GM12875 (cell line): Measurements from ENCODE around the gene GNB3.
A peak's percentile ranks its signal among the peaks of the same experiment; 100 is the strongest.
"Not testable (repeated sequence)": the region's sequence is repeated elsewhere in the genome, so short reads cannot be mapped to it uniquely, and the experiment has no call there.

ENCODE experiments used
- H3K4me3 ChIP-seq: one replicate; pipeline ENCODE4 v1.5.1; 2011; ENCODE audit warnings: low read depth, low read length, control low read depth
- CTCF ChIP-seq: IDR thresholded peaks from 2 replicates; pipeline ENCODE4 v1.5.1; 2011; ENCODE audit warnings: low read depth, mild to moderate bottlenecking, control low read depth, inconsistent platforms, low read length, moderate library complexity, borderline replicate concordance; ENCODE audit not compliant: insufficient read depth

GNB3 gene

GRCh38 chr12:6872073-6873048, 31.6 kb downstream of the GNB3 start:
- H3K4me3 ChIP-seq: peak overlapping the region; percentile 52
- TF ChIP-seq CTCF: peak; percentile 99

- no peak for TF ChIP-seq CTCF
- peak within 1 kb of the TSS; percentile 52 for H3K4me3 ChIP-seq
Measured at GRCh38 chr12:6873094-6874014, 32.6 kb downstream of the GNB3 start, which contains the start of gene SPSB2. Gene SPSB2 (minus strand): TSS chr12:6873303. CDS start chr12:6872901, 402 bp downstream.

GRCh38 chr12:6874015-6874368, 33.3 kb downstream of the GNB3 start:
- H3K4me3 ChIP-seq: not testable (repeated sequence)

GRCh38 chr12:6879824-6880223, 39.1 kb downstream of the GNB3 start:
- H3K4me3 ChIP-seq: not testable (repeated sequence)

GRCh38 chr12:6883252-6883651, 42.5 kb downstream of the GNB3 start:
- H3K4me3 ChIP-seq: no peak overlapping the region
- TF ChIP-seq CTCF: no peak

GRCh38 chr12:6883683-6884082, 43.0 kb downstream of the GNB3 start:
- TF ChIP-seq CTCF: no peak

GRCh38 chr12:6884539-6884938, 43.8 kb downstream of the GNB3 start:
- no peak overlapping the region for H3K4me3 ChIP-seq
- TF ChIP-seq CTCF: no peak

More at GRCh38 chr12:6883683-6884082, 43.0 kb downstream of the GNB3 start:
- no peak overlapping the region for H3K4me3 ChIP-seq

GRCh38 chr12:6886206-6886999, 45.7 kb downstream of the GNB3 start:
- H3K4me3 ChIP-seq: not testable (repeated sequence)
